ENCODE data around the gene ALS2. TPM values are rescaled to one million over a fixed set of nuclear protein-coding genes. Genes with fewer than 3 reads are reported as not detected.

The ALS2 gene
- total RNA-seq, 1 donor from 2014 or later: 28.4 TPM

DNA sequence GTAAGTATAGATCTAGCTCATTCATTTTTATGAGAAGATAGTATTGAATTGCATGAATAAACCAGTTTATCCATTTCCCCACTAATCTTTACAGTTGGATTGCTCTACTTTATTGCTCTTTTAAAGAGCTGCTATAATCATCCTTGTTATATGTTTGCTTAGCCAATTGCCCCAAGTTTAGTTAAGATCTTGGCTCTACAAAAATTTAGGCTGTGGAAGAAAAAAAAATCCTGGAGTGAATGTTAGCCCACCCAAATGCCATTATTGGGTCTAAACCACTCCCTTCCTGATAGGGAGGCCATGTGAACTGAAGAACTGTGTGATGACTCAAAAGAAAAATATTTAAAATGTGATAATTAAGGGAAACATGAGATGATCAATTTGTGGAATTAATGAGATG, 2.9 kb downstream of the ALS2 start:
- Mint-ChIP-seq H3K27ac (ENCODE audit: unreplicated experiment) (no peak overlapping the region), H3K9me3 (ENCODE audit: low read depth) (no peaks in the 10 kb centered on the region), H3K4me1 (ENCODE audit: low read depth) (peaks cover 69% of the 10 kb centered on the region), H3K36me3 (ENCODE audit: low read depth) (peaks cover 3% of the 10 kb centered on the region), H3K27me3 (ENCODE audit: low read depth) (no peaks in the 10 kb centered on the region), H3K4me3 (ENCODE audit: unreplicated experiment) (no peak overlapping the region)
- no peak for DNase-seq (ENCODE audit: low spot score)
- TF ChIP-seq, protein P1, sequence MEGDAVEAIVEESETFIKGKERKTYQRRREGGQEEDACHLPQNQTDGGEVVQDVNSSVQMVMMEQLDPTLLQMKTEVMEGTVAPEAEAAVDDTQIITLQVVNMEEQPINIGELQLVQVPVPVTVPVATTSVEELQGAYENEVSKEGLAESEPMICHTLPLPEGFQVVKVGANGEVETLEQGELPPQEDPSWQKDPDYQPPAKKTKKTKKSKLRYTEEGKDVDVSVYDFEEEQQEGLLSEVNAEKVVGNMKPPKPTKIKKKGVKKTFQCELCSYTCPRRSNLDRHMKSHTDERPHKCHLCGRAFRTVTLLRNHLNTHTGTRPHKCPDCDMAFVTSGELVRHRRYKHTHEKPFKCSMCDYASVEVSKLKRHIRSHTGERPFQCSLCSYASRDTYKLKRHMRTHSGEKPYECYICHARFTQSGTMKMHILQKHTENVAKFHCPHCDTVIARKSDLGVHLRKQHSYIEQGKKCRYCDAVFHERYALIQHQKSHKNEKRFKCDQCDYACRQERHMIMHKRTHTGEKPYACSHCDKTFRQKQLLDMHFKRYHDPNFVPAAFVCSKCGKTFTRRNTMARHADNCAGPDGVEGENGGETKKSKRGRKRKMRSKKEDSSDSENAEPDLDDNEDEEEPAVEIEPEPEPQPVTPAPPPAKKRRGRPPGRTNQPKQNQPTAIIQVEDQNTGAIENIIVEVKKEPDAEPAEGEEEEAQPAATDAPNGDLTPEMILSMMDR (IDR thresholded peaks at IDR 0.05): no peak

DNA sequence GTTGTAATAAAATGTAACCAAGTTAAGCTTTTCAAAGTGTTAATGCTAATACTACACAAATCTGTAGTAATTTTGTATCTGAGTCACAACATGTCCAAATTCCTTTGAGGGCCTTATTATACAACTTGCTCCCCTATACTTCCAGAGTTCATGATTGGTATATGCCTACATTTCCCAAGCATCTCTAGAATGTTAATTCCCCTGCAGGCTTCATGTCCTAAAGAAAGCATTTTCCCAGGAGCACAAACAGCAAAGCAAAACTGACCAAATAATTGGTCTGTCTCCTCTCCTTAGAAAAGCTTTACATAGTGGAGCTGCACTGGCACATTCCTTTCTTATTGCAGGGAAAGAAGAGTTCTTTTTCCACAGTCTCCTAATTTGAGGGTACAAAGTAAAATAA, 3.7 kb downstream of the ALS2 start:
- Mint-ChIP-seq H3K4me3 (ENCODE audit: unreplicated experiment) (no peak overlapping the region), H3K27ac (ENCODE audit: unreplicated experiment) (peak overlapping the region; percentile 30), H3K9me3 (ENCODE audit: low read depth) (no peaks in the 10 kb centered on the region), H3K4me1 (ENCODE audit: low read depth) (peaks cover 72% of the 10 kb centered on the region), H3K36me3 (ENCODE audit: low read depth) (peaks cover 3% of the 10 kb centered on the region), H3K27me3 (ENCODE audit: low read depth) (no peaks in the 10 kb centered on the region)
- TF ChIP-seq, protein P1 (IDR thresholded peaks at IDR 0.05): no peak
- no peak for DNase-seq (ENCODE audit: low spot score)

DNA sequence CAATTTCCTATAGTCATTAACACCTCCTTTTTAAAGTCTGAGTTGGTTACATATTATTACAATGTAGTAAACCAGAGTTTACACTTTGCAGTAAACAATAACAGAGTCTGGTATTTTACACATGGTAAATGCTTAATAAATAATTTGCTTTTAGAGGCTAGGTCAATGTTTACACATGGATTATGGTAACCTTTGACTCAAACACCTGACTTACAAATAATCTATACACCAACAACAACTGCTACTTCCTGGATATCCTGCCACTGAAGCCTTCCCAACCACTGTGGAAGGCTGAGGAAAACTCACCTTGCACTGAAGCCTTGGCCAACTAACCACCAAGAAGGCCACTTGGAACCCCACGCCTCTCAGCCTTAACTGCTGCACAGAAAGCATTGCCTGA, 5.4 kb downstream of the ALS2 start:
- Mint-ChIP-seq H3K27ac (ENCODE audit: unreplicated experiment) (no peak overlapping the region), H3K4me3 (ENCODE audit: unreplicated experiment) (no peak overlapping the region), H3K36me3 (ENCODE audit: low read depth) (peaks cover 3% of the 10 kb centered on the region), H3K9me3 (ENCODE audit: low read depth) (no peaks in the 10 kb centered on the region), H3K27me3 (ENCODE audit: low read depth) (no peaks in the 10 kb centered on the region), H3K4me1 (ENCODE audit: low read depth) (peaks cover 78% of the 10 kb centered on the region)
- TF ChIP-seq, protein P1 (IDR thresholded peaks at IDR 0.05): no peak
- DNase-seq (ENCODE audit: low spot score): no peak

DNA sequence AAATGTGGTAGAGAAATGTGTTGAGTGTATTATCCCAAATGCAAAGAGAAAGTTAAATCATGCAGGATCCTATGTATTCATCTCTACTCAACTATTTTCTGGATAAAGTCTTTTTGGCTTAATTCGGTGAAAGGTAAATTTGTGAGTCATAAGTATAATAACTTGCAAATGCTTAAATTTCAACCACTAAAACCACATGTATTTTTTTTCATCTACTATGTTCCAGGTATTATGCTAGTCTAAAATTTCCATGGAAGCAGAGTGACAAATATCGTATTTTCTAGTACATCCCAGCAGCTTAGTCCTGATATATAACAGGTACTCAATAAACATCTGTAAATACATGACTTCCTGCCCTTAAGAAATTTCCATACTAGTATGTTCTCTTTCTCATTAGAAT, 6.2 kb downstream of the ALS2 start:
- Mint-ChIP-seq H3K36me3 (ENCODE audit: low read depth) (peaks cover 3% of the 10 kb centered on the region), H3K9me3 (ENCODE audit: low read depth) (no peaks in the 10 kb centered on the region), H3K4me3 (ENCODE audit: unreplicated experiment) (no peak overlapping the region), H3K27me3 (ENCODE audit: low read depth) (no peaks in the 10 kb centered on the region), H3K27ac (ENCODE audit: unreplicated experiment) (no peak overlapping the region), H3K4me1 (ENCODE audit: low read depth) (peaks cover 78% of the 10 kb centered on the region)
- TF ChIP-seq, protein P1 (IDR thresholded peaks at IDR 0.05): no peak
- no peak for DNase-seq (ENCODE audit: low spot score)

DNA sequence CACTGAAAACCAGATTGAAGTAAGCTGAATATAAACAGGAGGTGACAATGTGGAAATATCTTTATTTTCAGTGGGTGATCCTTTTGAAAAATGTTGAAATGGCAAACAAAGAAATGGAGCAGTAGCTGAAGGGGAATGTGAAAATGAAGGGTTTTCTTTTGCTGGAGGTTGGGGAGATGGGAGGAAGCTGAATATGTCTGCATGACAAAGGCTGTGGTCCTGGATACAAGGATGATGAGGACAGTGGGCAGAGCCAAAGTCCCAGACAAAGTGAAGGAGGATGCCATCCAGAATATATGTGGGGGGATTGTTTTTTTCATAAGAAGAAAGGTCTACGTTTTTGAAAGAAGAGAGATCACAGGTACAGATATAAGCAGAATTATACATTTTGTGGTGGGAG, 6.7 kb downstream of the ALS2 start:
- peaks cover 80% of the 10 kb centered on the region for H3K4me1 Mint-ChIP-seq (ENCODE audit: low read depth)
- no peak overlapping the region for H3K27ac Mint-ChIP-seq (ENCODE audit: unreplicated experiment)
- TF ChIP-seq, protein P1 (IDR thresholded peaks at IDR 0.05): no peak

More for the DNA sequence above, 6.7 kb downstream of the ALS2 start:
- Mint-ChIP-seq H3K36me3 (ENCODE audit: low read depth) (peaks cover 3% of the 10 kb centered on the region), H3K4me3 (ENCODE audit: unreplicated experiment) (no peak overlapping the region), H3K9me3 (ENCODE audit: low read depth) (no peaks in the 10 kb centered on the region), H3K27me3 (ENCODE audit: low read depth) (no peaks in the 10 kb centered on the region)
- no peak for DNase-seq (ENCODE audit: low spot score)
